ENCODE measurements around the gene CTSF.

The CTSF gene

DNA sequence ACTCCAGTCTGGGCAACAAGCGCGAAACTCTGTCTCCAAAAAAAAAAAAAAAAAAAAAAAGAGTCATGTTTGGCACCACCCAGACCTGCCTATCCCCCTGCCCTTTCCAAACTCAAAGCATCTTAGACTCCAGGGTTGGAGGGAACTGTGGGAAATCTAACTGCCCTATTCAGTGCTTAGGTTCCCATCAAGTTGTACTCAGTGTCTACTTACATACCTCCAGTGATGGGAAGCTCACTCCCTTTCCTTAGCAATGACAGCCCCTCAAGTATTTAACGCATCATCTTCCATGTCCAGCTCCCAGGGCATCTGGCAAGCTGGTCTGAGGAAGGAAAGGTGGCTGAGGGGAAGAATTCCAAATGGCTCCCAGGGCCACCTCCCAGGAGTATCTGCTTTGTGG, 18.7 kb downstream of the CTSF start:
- no peak overlapping the region for H3K4me3 ChIP-seq (ENCODE audit: low read depth, low read length)
- TF ChIP-seq, protein P1, sequence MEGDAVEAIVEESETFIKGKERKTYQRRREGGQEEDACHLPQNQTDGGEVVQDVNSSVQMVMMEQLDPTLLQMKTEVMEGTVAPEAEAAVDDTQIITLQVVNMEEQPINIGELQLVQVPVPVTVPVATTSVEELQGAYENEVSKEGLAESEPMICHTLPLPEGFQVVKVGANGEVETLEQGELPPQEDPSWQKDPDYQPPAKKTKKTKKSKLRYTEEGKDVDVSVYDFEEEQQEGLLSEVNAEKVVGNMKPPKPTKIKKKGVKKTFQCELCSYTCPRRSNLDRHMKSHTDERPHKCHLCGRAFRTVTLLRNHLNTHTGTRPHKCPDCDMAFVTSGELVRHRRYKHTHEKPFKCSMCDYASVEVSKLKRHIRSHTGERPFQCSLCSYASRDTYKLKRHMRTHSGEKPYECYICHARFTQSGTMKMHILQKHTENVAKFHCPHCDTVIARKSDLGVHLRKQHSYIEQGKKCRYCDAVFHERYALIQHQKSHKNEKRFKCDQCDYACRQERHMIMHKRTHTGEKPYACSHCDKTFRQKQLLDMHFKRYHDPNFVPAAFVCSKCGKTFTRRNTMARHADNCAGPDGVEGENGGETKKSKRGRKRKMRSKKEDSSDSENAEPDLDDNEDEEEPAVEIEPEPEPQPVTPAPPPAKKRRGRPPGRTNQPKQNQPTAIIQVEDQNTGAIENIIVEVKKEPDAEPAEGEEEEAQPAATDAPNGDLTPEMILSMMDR (IDR thresholded peaks at IDR 0.05; ENCODE audit: low read depth, low read length), result no peak
- TF ChIP-seq, protein P2, sequence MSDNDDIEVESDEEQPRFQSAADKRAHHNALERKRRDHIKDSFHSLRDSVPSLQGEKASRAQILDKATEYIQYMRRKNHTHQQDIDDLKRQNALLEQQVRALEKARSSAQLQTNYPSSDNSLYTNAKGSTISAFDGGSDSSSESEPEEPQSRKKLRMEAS (IDR thresholded peaks at IDR 0.05; ENCODE audit: low read depth, low read length), result no peak
- TF ChIP-seq POLR2A (IDR thresholded peaks at IDR 0.05; ENCODE audit: extremely low read depth, insufficient read length) (no peak), MYC (IDR thresholded peaks at IDR 0.05; ENCODE audit: low read depth, low read length) (no peak)
- DNase-seq (ENCODE audit: low read depth), result no peak

DNA sequence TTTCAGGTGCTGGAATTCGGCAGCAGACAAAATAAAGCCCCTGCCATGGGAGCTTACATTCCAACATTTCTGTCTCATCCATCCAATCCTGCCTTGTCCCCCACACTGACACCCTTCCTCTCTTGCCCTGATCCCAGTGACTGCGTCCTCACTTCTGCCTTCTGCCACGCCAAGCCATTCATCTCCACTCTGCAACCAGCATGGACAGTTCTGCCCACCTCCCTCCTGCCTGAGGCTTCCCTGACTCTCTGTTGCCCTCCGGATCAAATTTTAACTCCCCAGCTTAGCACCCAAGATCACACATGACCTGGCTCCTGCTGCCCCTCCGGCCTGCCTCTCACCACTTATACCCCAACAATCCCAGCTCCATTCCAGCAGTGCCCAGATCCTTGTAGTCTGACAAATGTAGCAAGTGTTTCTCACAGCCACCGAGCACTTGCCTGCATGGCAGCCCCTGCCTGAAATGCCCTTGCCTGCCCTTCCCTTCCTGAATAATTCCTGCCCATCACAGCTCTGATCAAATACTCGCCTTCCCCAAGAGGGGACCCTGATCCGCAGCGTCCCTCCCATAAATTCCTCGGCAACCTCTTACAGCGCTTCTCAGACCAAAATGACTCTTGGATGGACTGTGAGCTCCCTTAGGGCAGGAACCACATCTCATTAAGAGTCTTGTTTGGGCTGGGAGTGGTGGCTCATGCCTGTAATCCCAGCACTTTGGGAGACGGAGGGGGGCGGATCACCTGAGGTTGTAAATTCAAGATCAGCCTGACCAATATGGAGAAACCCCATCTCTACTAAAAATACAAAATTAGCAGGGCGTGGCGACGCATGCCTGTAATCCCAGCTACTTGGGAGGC, 19.4 kb downstream of the CTSF start:
- TF ChIP-seq, protein P2 (IDR thresholded peaks at IDR 0.05; ENCODE audit: low read depth, low read length), result no peak
- TF ChIP-seq POLR2A (IDR thresholded peaks at IDR 0.05; ENCODE audit: extremely low read depth, insufficient read length), result no peak
- TF ChIP-seq MYC (IDR thresholded peaks at IDR 0.05; ENCODE audit: low read depth, low read length), result no peak

DNA sequence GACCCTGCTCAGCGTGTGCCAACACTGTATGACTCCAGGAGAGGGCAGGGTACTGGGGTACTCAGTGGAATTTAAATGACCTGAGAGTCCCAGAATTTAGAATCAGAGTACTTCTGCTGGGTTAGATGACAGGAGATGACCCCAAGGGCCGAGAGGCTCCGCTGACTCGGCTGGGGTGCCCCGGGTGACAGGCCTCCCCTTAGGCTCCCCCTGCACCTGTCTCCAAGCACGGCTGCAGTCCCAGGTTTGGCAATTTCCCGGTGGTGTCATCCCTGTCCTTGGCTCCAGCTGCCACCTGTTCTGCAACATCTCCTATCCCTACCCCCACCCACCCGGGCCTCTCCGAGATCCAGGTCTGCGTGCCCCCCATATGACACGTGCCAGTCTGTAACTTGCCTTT, 20.4 kb downstream of the CTSF start:
- no peak for DNase-seq (ENCODE audit: low read depth)
- TF ChIP-seq POLR2A (IDR thresholded peaks at IDR 0.05; ENCODE audit: extremely low read depth, insufficient read length), result no peak
- TF ChIP-seq, protein P1 (IDR thresholded peaks at IDR 0.05; ENCODE audit: low read depth, low read length), result no peak
- TF ChIP-seq, protein P2 (IDR thresholded peaks at IDR 0.05; ENCODE audit: low read depth, low read length), result no peak
- TF ChIP-seq MYC (IDR thresholded peaks at IDR 0.05; ENCODE audit: low read depth, low read length), result no peak
- H3K4me3 ChIP-seq (ENCODE audit: low read depth, low read length), result no peak overlapping the region

More for the DNA sequence above, 19.4 kb downstream of the CTSF start:
- DNase-seq (ENCODE audit: low read depth), result no peak
- no peak overlapping the region for H3K4me3 ChIP-seq (ENCODE audit: low read depth, low read length)

GRCh38 chr11:66547662-66548009, 20.8 kb downstream of the CTSF start:
- no peak for TF ChIP-seq POLR2A (IDR thresholded peaks at IDR 0.05; ENCODE audit: extremely low read depth, insufficient read length)
- TF ChIP-seq, protein P2 (IDR thresholded peaks at IDR 0.05; ENCODE audit: low read depth, low read length), result no peak
- TF ChIP-seq, protein P1 (IDR thresholded peaks at IDR 0.05; ENCODE audit: low read depth, low read length), result no peak
- TF ChIP-seq MYC (IDR thresholded peaks at IDR 0.05; ENCODE audit: low read depth, low read length), result no peak
- no peak overlapping the region for H3K4me3 ChIP-seq (ENCODE audit: low read depth, low read length)
- no peak for DNase-seq (ENCODE audit: low read depth)

DNA sequence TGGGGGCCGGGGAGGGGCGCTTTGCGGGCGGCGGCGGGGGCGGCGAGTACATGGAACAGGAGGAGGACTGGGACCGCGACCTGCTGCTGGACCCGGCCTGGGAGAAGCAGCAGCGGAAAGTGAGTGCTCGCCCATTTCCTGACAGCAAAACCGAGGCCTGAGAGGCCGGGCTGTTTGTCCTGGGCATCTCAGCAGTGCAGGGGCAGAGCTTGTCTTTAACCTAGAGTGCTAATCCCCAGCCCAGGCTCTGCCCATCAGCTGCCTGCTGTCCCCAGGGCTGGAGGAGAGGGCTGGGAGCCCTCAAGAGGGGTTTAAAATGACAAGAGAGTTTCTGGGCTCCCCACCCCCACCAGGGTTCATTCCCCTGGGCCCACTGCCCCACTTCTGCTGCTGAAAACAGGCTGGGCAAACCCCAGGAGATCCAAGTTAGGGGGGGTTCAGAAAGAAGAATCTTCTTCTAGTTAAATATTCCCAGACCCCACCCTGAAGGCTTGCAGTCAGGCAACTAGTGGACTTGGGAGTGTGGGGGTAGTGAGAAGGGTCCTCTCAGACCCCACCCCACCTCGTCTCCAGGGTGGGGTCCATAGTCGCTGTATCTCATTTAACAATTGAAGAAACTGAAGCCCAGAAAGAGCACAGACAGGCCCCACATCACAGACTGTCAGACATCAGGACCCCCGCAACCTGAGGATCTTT, 21.3 kb downstream of the CTSF start:
- TF ChIP-seq, protein P1 (IDR thresholded peaks at IDR 0.05; ENCODE audit: low read depth, low read length), result no peak
- TF ChIP-seq, protein P2 (IDR thresholded peaks at IDR 0.05; ENCODE audit: low read depth, low read length), result no peak
- TF ChIP-seq MYC (IDR thresholded peaks at IDR 0.05; ENCODE audit: low read depth, low read length), result no peak
- no peak for TF ChIP-seq POLR2A (IDR thresholded peaks at IDR 0.05; ENCODE audit: extremely low read depth, insufficient read length)
- peak; percentile 16 for DNase-seq (ENCODE audit: low read depth)
- H3K4me3 ChIP-seq (ENCODE audit: low read depth, low read length), result no peak overlapping the region
